Left lung (tissue), 10 donors: ENCODE results near the gene GLCCI1. TPM values are rescaled to one million over a fixed set of nuclear protein-coding genes. Genes with fewer than 3 reads are reported as not detected.

Experiments
- ATAC-seq: fragments of 200-7000 bp; cut with Tn5 transposase; one replicate; pipeline ENCODE4 v1.9.1; 2020; ENCODE audit warnings: moderate library complexity
- DNase-seq, 4 donors: peaks; one replicate each; pipeline ENCODE4 v3.0.0-alpha.2; 2013 to 2020
- H3K27ac ChIP-seq, 2 donors: fragments of 200-600 bp; sonication (generic) in 1 of 2; one replicate each; pipeline versions ENCODE4 v1.5.0 to v1.8.0; 2020 to 2021
- H3K27me3 ChIP-seq, 2 donors: fragments of 200-600 bp; sonication (generic) in 1 of 2; one replicate each; pipeline versions ENCODE4 v1.5.0 to v1.8.0; 2020 to 2021
- H3K36me3 ChIP-seq, 2 donors: fragments of 200-600 bp; sonication (generic) in 1 of 2; one replicate each; pipeline versions ENCODE4 v1.5.0 to v1.8.0; 2020 to 2021
- H3K4me1 ChIP-seq, 2 donors: fragments of 200-600 bp; one replicate each; pipeline ENCODE4 v1.8.0; 2021
- H3K4me3 ChIP-seq, 2 donors: fragments of 200-600 bp; sonication (generic) in 1 of 2; one replicate each; pipeline versions ENCODE4 v1.5.0 to v1.8.0; 2020 to 2021; ENCODE audit warnings: mild to moderate bottlenecking in 1 of 2
- H3K9me3 ChIP-seq, 2 donors: fragments of 200-600 bp; sonication (generic) in 1 of 2; one replicate each; pipeline versions ENCODE4 v1.5.0 to v1.8.0; 2020 to 2021
- intact Hi-C, 2 donors: fragments of 100-400 bp; cut with DNase I; formaldehyde crosslinking; loops; one replicate each; pipeline versions ENCODE4 v1.11.2 to v1.14.2; 2022
- polyA plus RNA-seq, 6 donors: library from polyadenylated mRNA; unstranded; fragments of 120-200 nt; gene quantifications; one replicate each; pipeline ENCODE4 v1.2.1, GENCODE V29; 2013; ENCODE audit not compliant: insufficient read length in 6 of 6
- total RNA-seq, 2 donors: library from RNA; stranded (reverse); fragmentation: NEBNext Ultra II Directional; extraction: Animal tissue kit (Norgen Biotek cat#: 25700); gene quantifications; one replicate each; pipeline ENCODE4 v1.2.1, GENCODE V29; 2021
- TF ChIP-seq, protein P1 (sequence below), 2 donors: fragments of 200-600 bp; sonication (generic) in 1 of 2; IDR thresholded peaks; one replicate each; pipeline versions ENCODE4 v1.5.0 to v1.8.0; 2021; ENCODE audit warnings: antibody characterized with exemption in 2 of 2
- donor health status: DM: no; HTN: yes; CAD: no.
- donor health status: DM: no; HTN: no; CAD: no.

GLCCI1 gene
- total and polyA plus RNA-seq, 8 donors: 25.4 to 45.2 (median 37.1) TPM

- no peak for DNase-seq
- H3K4me3 ChIP-seq: no peak overlapping the region
- H3K27me3 ChIP-seq: no peaks in the 10 kb centered on the region
- no peaks in the 10 kb centered on the region for H3K9me3 ChIP-seq
- no peaks in the 10 kb centered on the region for H3K36me3 ChIP-seq
- H3K4me1 ChIP-seq: no peaks in the 10 kb centered on the region
- intact Hi-C loops: no loop called here
- H3K27ac ChIP-seq: no peak overlapping the region
- TF ChIP-seq, protein P1, sequence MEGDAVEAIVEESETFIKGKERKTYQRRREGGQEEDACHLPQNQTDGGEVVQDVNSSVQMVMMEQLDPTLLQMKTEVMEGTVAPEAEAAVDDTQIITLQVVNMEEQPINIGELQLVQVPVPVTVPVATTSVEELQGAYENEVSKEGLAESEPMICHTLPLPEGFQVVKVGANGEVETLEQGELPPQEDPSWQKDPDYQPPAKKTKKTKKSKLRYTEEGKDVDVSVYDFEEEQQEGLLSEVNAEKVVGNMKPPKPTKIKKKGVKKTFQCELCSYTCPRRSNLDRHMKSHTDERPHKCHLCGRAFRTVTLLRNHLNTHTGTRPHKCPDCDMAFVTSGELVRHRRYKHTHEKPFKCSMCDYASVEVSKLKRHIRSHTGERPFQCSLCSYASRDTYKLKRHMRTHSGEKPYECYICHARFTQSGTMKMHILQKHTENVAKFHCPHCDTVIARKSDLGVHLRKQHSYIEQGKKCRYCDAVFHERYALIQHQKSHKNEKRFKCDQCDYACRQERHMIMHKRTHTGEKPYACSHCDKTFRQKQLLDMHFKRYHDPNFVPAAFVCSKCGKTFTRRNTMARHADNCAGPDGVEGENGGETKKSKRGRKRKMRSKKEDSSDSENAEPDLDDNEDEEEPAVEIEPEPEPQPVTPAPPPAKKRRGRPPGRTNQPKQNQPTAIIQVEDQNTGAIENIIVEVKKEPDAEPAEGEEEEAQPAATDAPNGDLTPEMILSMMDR (IDR thresholded peaks at IDR 0.05): no peak
- no peak for ATAC-seq
Measured at GRCh38 chr7:7932553-7932952, 36.0 kb upstream of the GLCCI1 start.

GRCh38 chr7:7933915-7934526 is 34.6 kb upstream of the GLCCI1 start:
- Histone ChIP-seq H3K36me3 (no peaks in the 10 kb centered on the region), H3K4me3 (no peak overlapping the region), H3K9me3 (no peaks in the 10 kb centered on the region), H3K27ac (no peak overlapping the region), H3K4me1 (no peaks in the 10 kb centered on the region), H3K27me3 (no peaks in the 10 kb centered on the region)
- TF ChIP-seq, protein P1 (IDR thresholded peaks at IDR 0.05): no peak
- intact Hi-C loops: no loop called here
- ATAC-seq (no peak), DNase-seq (peak in 1 of 4 donors; percentile 25)

- intact Hi-C loops: no loop called here
- ATAC-seq: no peak
- no peak overlapping the region for H3K4me3 ChIP-seq
Measured at GRCh38 chr7:7934945-7935344, 33.7 kb upstream of the GLCCI1 start.

DNA sequence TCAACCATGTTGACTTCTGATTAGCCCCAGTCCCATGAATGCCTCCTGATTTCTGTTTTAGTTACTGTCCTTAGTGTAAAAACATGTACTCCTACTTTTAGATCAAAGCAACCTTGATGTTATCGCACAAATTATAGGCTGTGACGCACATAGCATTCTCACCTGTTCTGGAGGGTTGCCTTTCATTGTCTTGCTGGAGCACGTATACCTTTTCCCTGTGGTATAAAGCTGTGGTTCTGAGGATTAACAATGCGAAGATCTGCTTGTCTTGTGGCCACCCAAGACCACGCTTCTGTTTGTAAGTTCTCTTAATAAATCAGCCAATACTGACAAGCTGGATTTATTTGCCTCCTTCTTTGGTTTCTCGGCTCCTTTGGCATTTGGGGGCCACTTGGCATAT is 30.1 kb upstream of the GLCCI1 start:
- no peaks in the 10 kb centered on the region for H3K4me1 ChIP-seq
- ATAC-seq (no peak), DNase-seq (no peak)
- intact Hi-C loops: no loop called here
- H3K9me3 ChIP-seq: no peaks in the 10 kb centered on the region
- no peak overlapping the region for H3K27ac ChIP-seq
- no peaks in the 10 kb centered on the region for H3K27me3 ChIP-seq
- no peaks in the 10 kb centered on the region for H3K36me3 ChIP-seq
- TF ChIP-seq, protein P1 (IDR thresholded peaks at IDR 0.05): no peak
- no peak overlapping the region for H3K4me3 ChIP-seq

More at GRCh38 chr7:7934945-7935344, 33.7 kb upstream of the GLCCI1 start:
- no peaks in the 10 kb centered on the region for H3K9me3 ChIP-seq
- no peaks in the 10 kb centered on the region for H3K36me3 ChIP-seq
- H3K27me3 ChIP-seq: no peaks in the 10 kb centered on the region
- no peak for DNase-seq
- TF ChIP-seq, protein P1 (IDR thresholded peaks at IDR 0.05): no peak
- H3K27ac ChIP-seq: no peak overlapping the region
- no peaks in the 10 kb centered on the region for H3K4me1 ChIP-seq

DNA sequence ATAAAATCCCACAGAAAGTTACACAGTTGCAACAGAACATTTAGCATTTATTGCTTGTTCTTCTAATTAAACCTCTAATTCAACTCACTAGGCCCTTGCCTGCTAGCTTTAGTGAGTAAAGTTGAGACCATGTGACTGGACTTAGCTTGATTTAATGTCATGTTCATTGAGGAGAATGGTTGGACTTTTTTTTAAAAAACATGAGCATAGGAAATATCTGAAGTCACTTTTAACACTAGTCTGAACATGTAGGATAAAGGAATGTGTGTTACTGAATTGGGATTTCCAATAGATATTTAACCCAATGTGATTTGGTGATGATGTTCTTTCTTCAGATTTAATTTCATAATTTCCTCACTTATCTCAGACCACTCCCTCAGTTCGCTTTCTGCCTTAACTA is 24.6 kb upstream of the GLCCI1 start:
- TF ChIP-seq, protein P1 (IDR thresholded peaks at IDR 0.05): no peak
- Histone ChIP-seq H3K36me3 (no peaks in the 10 kb centered on the region), H3K9me3 (no peaks in the 10 kb centered on the region), H3K4me3 (no peak overlapping the region), H3K27ac (no peak overlapping the region), H3K27me3 (no peaks in the 10 kb centered on the region), H3K4me1 (no peaks in the 10 kb centered on the region)
- ATAC-seq (no peak), DNase-seq (no peak)
- intact Hi-C loops: no loop called here
